HepG2 (cell line): ENCODE measurements around the gene KCNH8. TPM values are rescaled to one million over a fixed set of nuclear protein-coding genes. Genes with fewer than 3 reads are reported as not detected.

Experiments
- ATAC-seq: fragments of 200-7000 bp; cut with Tn5 transposase; 3 replicates; pipeline ENCODE4 v1.9.1; 2020; ENCODE audit warnings: mild to moderate bottlenecking, moderate library complexity
- BruUV-seq: library from RNA; stranded (reverse); fragments of 400-500 nt; replicated peaks from 2 replicates; lab custom pipeline; 2021; lab: Mats Ljungman, UMichigan
- CTCF ChIA-PET: fragments of 300-600 bp; formaldehyde crosslinking; extraction: SDS; loops from one replicate; lab custom pipeline; 2021; ENCODE audit warnings: low total read pairs, inconsistent platforms, low intra/inter-chr PET ratio; lab: Yijun Ruan, JAX
- POLR2A ChIA-PET: fragments of 350-600 bp; sonication (Branson Sonifier 250); formaldehyde crosslinking; loops from one replicate; lab custom pipeline; 2020; ENCODE audit warnings: antibody characterized with exemption, inconsistent platforms; lab: Yijun Ruan, JAX
- DNase-seq: peaks from one replicate; pipeline ENCODE4 v3.0.0-alpha.2; 2015; ENCODE audit warnings: low spot score
- FAIRE-seq: peaks from 3 replicates; lab custom pipeline; 2011; peaks lifted over from hg19 to GRCh38; lab: Jason Lieb, UNC
- H2AFZ ChIP-seq: one replicate; pipeline ENCODE4 v1.6.1; 2011; ENCODE audit warnings: low read length, inconsistent platforms
- H3K27ac ChIP-seq: fragments of 300-600 bp; 3 replicates; pipeline ENCODE4 v1.8.0; 2011; ENCODE audit warnings: mixed run types, mild to moderate bottlenecking, mixed read lengths, low read length, inconsistent platforms; ENCODE audit not compliant: insufficient read depth; ENCODE audit errors: extremely low read length
- H3K27me3 ChIP-seq, 2 experiments: fragments of 200-600 bp in 1 of 2; 2 replicates in 1 of 2; 3 replicates in 1 of 2; pipeline versions ENCODE4 v1.6.0 to v1.8.0; 2011; ENCODE audit warnings: low read length in 2 of 2, mild to moderate bottlenecking in 2 of 2, moderate library complexity in 2 of 2, inconsistent platforms in 1 of 2; ENCODE audit not compliant: insufficient read depth in 2 of 2, control insufficient read depth in 1 of 2
- H3K36me3 ChIP-seq, 2 experiments: fragments of 200-600 bp in 1 of 2; replicated peaks in 1 of 2; 2 replicates in 1 of 2; 3 replicates in 1 of 2; pipeline versions ENCODE4 v1.5.1 to v1.8.0; 2011; ENCODE audit warnings: low read length in 2 of 2, inconsistent platforms in 1 of 2; ENCODE audit not compliant: insufficient read depth in 2 of 2, control insufficient read depth in 1 of 2
- H3K4me1 ChIP-seq: 2 replicates; pipeline ENCODE4 v1.5.1; 2012; ENCODE audit warnings: low read length, inconsistent platforms; ENCODE audit not compliant: insufficient read depth
- H3K4me2 ChIP-seq: 2 replicates; pipeline ENCODE4 v1.6.0; 2011; ENCODE audit warnings: low read depth, low read length, inconsistent platforms
- H3K4me3 ChIP-seq, 3 experiments: fragments of 200-600 bp in 1 of 3; sonication (generic), shearing (Covaris generic) in 1 of 3; replicated peaks in 1 of 3; 2 replicates each; pipeline ENCODE4 v1.5.1; 2011 to 2016; ENCODE audit warnings: low read length in 3 of 3, inconsistent platforms in 2 of 3, low read depth in 2 of 3, mild to moderate bottlenecking in 2 of 3, control low read depth in 1 of 3, mixed read lengths in 1 of 3; ENCODE audit not compliant: insufficient read depth in 1 of 3
- H3K79me2 ChIP-seq: one replicate; pipeline ENCODE4 v1.6.1; 2011; ENCODE audit warnings: low read length, inconsistent platforms; ENCODE audit not compliant: insufficient read depth
- H3K9ac ChIP-seq: 2 replicates; pipeline ENCODE4 v1.6.0; 2011; ENCODE audit warnings: mild to moderate bottlenecking, low read depth, low read length, inconsistent platforms; ENCODE audit not compliant: insufficient read depth
- H3K9me3 ChIP-seq: 2 replicates; pipeline ENCODE4 v1.5.1; 2012; ENCODE audit warnings: mild to moderate bottlenecking, low read length
- H4K20me1 ChIP-seq: 2 replicates; pipeline ENCODE4 v1.6.0; 2011; ENCODE audit warnings: inconsistent platforms, mild to moderate bottlenecking, low read length, moderate library complexity; ENCODE audit not compliant: insufficient read depth
- AHR ChIP-seq: IDR thresholded peaks from 2 replicates; pipeline ENCODE4 v1.6.1; 2018; ENCODE audit warnings: missing genetic modification reagents, missing compliant biosample characterization
- DPF2 ChIP-seq: sonication (generic); formaldehyde crosslinking; IDR thresholded peaks from 2 replicates; pipeline ENCODE4 v1.4.0; 2020; ENCODE audit warnings: mild to moderate bottlenecking, low read depth, missing genetic modification reagents, borderline replicate concordance
- MTF2 ChIP-seq: sonication (generic); formaldehyde crosslinking; IDR thresholded peaks from 2 replicates; pipeline ENCODE4 v1.5.0; 2020; ENCODE audit warnings: missing genetic modification reagents, borderline replicate concordance
- NFE2L2 ChIP-seq: fragments of 150-350 bp; IDR thresholded peaks from 2 replicates; pipeline ENCODE4 v1.6.1; 2014; ENCODE audit warnings: low read length
- YY1 ChIP-seq: IDR thresholded peaks from 2 replicates; pipeline ENCODE4 v1.6.1; 2011; ENCODE audit warnings: low read length, low read depth, moderate library complexity, mild to moderate bottlenecking; ENCODE audit not compliant: insufficient read depth, insufficient replicate concordance
- ZNF263 ChIP-seq: sonication (generic); formaldehyde crosslinking; IDR thresholded peaks from 2 replicates; pipeline ENCODE4 v1.4.0; 2020; ENCODE audit warnings: missing genetic modification reagents
- ZNF326 ChIP-seq: sonication (generic); formaldehyde crosslinking; IDR thresholded peaks from 2 replicates; pipeline ENCODE4 v1.4.0; 2020; ENCODE audit warnings: missing genetic modification reagents, borderline replicate concordance
- ZSCAN20 ChIP-seq: sonication (generic); formaldehyde crosslinking; IDR thresholded peaks from 2 replicates; pipeline ENCODE4 v1.4.0; 2020; ENCODE audit warnings: missing genetic modification reagents, mild to moderate bottlenecking, borderline replicate concordance
- WGBS: methylation state at CpG from one replicate; pipeline ENCODE4 v1.1.6; 2017; ENCODE audit warnings: low lambda C conversion rate; 5-methylcytosine and 5-hydroxymethylcytosine counted together
- in situ Hi-C: cut with HindIII; loops from 2 replicates; pipeline ENCODE4 v1.10.0; 2017; ENCODE audit warnings: low pct_unique_long_range_greater_than_20kb; ENCODE audit not compliant: extremely low pct_ligation_motif_present
- intact Hi-C: fragments of 100-400 bp; cut with micrococcal nuclease; formaldehyde crosslinking; loops from one replicate; pipeline ENCODE4 v1.10.0; 2022; ENCODE audit not compliant: unreplicated experiment
- polyA plus RNA-seq, 8 experiments: library from polyadenylated mRNA; depleted of rRNA in 3 of 8; stranded (reverse) in 7 of 8; unstranded in 1 of 8; fragments of >200 nt; fragmentation: Illumina TruSeq in 4 of 8; extraction: Trizol in 4 of 8; gene quantifications; 2 replicates each; pipeline versions ENCODE4 v1.2.1 to v1.2.3, GENCODE V29; 2011 to 2016; ENCODE audit warnings: low read depth in 4 of 8, missing spikeins in 1 of 8, mixed read lengths in 1 of 8; ENCODE audit not compliant: insufficient read depth in 1 of 8
- total RNA-seq, 5 experiments: library from RNA; depleted of rRNA; stranded (reverse); fragments of >200 nt; fragmentation: Illumina TruSeq; extraction: Trizol; gene quantifications; 2 replicates each; pipeline ENCODE4 v1.2.3, GENCODE V29; 2016; ENCODE audit warnings: low read depth in 1 of 5
- TF ChIP-seq, protein P1 (sequence below): sonication (generic); formaldehyde crosslinking; IDR thresholded peaks from 2 replicates; pipeline ENCODE4 v1.5.1; 2020; ENCODE audit warnings: missing genetic modification reagents, mild to moderate bottlenecking, borderline replicate concordance

KCNH8 gene
- total and polyA plus RNA-seq, 2 of the 13 experiments (the other 11 are each of a cell fraction or from before 2014, with no cell fraction given) = 0.04 TPM; not detected in 1

DNA sequence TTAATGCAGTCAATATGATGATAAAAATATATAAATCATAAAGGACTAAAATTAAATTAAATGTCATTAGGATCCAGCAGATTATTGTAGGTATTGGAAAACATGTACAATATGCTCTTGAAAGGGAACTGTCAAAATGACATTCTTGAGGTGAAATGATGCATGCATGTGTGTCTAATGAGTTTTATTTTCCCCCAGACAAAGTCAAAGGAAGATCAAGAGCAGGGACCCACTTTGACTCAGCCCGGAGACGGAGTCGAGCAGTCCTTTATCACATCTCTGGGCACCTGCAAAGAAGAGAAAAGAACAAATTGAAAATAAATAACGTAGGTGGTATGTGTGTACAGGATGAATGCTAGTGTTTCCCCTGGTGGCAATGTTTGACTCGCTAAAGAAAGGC, 194.1 kb downstream of the KCNH8 start:
- Histone ChIP-seq H3K27ac (no peak overlapping the region), H3K4me2 (no peak overlapping the region), H3K27me3 (no peaks in the 10 kb centered on the region), H3K9me3 (no peaks in the 10 kb centered on the region), H3K9ac (no peak overlapping the region), H4K20me1 (no peaks in the 10 kb centered on the region), H3K4me1 (no peaks in the 10 kb centered on the region), H3K79me2 (no peaks in the 10 kb centered on the region), H3K4me3 (no peak overlapping the region), H3K36me3 (no peaks in the 10 kb centered on the region)
- ChIA-PET POLR2A (no interaction called here), CTCF (no interaction called here)
- DNase-seq (no peak), FAIRE-seq (no peak), ATAC-seq (no peak)
- no TSS peak for BruUV-seq
- in situ Hi-C loops = loop anchor here (10.0 kb wide), 1 partner anchor 522 kb away; no protein-coding TSS in a partner anchor
- TF ChIP-seq ZNF326 (CRISPR knock-in tag) = no peak
- no peak for TF ChIP-seq NFE2L2
- TF ChIP-seq DPF2 (CRISPR knock-in tag) = no peak
- no peak for TF ChIP-seq ZSCAN20 (CRISPR knock-in tag)
- no peak for TF ChIP-seq AHR (CRISPR knock-in tag)
- TF ChIP-seq YY1 = no peak
- no peak for TF ChIP-seq ZNF263 (CRISPR knock-in tag)
- no peak for TF ChIP-seq MTF2 (CRISPR knock-in tag)
- TF ChIP-seq, protein P1, sequence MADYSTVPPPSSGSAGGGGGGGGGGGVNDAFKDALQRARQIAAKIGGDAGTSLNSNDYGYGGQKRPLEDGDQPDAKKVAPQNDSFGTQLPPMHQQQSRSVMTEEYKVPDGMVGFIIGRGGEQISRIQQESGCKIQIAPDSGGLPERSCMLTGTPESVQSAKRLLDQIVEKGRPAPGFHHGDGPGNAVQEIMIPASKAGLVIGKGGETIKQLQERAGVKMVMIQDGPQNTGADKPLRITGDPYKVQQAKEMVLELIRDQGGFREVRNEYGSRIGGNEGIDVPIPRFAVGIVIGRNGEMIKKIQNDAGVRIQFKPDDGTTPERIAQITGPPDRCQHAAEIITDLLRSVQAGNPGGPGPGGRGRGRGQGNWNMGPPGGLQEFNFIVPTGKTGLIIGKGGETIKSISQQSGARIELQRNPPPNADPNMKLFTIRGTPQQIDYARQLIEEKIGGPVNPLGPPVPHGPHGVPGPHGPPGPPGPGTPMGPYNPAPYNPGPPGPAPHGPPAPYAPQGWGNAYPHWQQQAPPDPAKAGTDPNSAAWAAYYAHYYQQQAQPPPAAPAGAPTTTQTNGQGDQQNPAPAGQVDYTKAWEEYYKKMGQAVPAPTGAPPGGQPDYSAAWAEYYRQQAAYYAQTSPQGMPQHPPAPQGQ (CRISPR knock-in tag) = no peak
- TF ChIP-seq, all 625 proteins: peak for 0
- H2AFZ ChIP-seq = no peak overlapping the region
- WGBS = under 1% methylated on average over 5 of the region's 5 CpGs
- intact Hi-C loops = no loop called here
